Activated naive CD4-positive, alpha-beta T cell treated with anti-CD3 and anti-CD28 coated beads for 36 hours (primary cell): Measurements from ENCODE around the gene FBXO2. TPM values are rescaled to one million over a fixed set of nuclear protein-coding genes. Genes with fewer than 3 reads are reported as not detected.
"Not testable (repeated sequence)": the region's sequence is repeated elsewhere in the genome, so short reads cannot be mapped to it uniquely, and the experiment has no call there.

Experiments used
- CTCF ChIA-PET: fragments of 350-600 bp; sonication (Branson Sonifier 250); formaldehyde crosslinking; loops from one replicate; lab custom pipeline; 2021; ENCODE audit warnings: antibody characterized with exemption; lab: Charles Lee
- DNase-seq: peaks from one replicate; pipeline ENCODE4 v3.0.0-alpha.2; 2020
- H3K27ac Mint-ChIP-seq: one replicate; pipeline ENCODE4 v1.8.0; 2021; ENCODE audit warnings: mild to moderate bottlenecking, mixed read lengths
- H3K27me3 Mint-ChIP-seq: one replicate; pipeline ENCODE4 v1.8.0; 2021; ENCODE audit warnings: low read depth, mixed read lengths
- H3K36me3 Mint-ChIP-seq: one replicate; pipeline ENCODE4 v1.8.0; 2021; ENCODE audit warnings: low read depth, mixed read lengths
- H3K4me1 Mint-ChIP-seq: one replicate; pipeline ENCODE4 v1.8.0; 2021; ENCODE audit warnings: low read depth, mixed read lengths
- H3K4me3 Mint-ChIP-seq: one replicate; pipeline ENCODE4 v1.8.0; 2021; ENCODE audit warnings: mild to moderate bottlenecking, moderate library complexity, mixed read lengths
- H3K9me3 Mint-ChIP-seq: one replicate; pipeline ENCODE4 v1.8.0; 2021; ENCODE audit warnings: mixed read lengths
- intact Hi-C: fragments of 100-400 bp; cut with micrococcal nuclease; formaldehyde crosslinking; loops from one replicate; pipeline ENCODE4 v1.15.1; 2023
- total RNA-seq, 2 experiments: library from RNA; stranded (reverse); gene quantifications; one replicate each; pipeline ENCODE4 v1.2.3, GENCODE V29; 2021

Gene FBXO2
- total RNA-seq, 2 experiments from 2014 or later, result 0.77 to 1.1 TPM

DNA sequence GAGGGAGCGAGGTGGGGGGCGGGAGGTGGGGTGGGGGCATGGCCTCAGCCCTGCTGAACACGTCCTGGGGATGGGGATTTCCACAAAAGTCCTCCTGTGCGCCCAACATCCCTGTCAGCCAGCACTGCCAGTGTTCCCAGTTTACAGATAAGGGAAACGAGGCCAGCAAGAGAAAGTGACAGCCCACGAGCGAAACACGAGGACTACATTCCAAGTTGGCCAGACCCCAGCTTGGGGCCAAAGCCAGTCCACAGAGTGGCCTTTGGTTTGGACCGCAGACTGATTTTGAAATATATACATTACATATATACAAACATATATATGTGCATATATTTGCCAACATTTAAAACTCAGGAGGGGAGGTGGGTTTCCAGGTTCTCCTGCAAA, 5.0 kb downstream of the FBXO2 start:
- no peaks in the 10 kb centered on the region for H3K27me3 Mint-ChIP-seq
- no peak for DNase-seq
- peaks cover 17% of the 10 kb centered on the region for H3K4me1 Mint-ChIP-seq
- intact Hi-C loops, result loop anchor here (5.0 kb wide), 2 partner anchors 327 to 592 kb away; no protein-coding TSS in a partner anchor
- no peak overlapping the region for H3K4me3 Mint-ChIP-seq
- H3K9me3 Mint-ChIP-seq, result no peaks in the 10 kb centered on the region
- H3K36me3 Mint-ChIP-seq, result no peaks in the 10 kb centered on the region
- H3K27ac Mint-ChIP-seq, result no peak overlapping the region
- CTCF ChIA-PET, result interaction anchor here (1.0 to 4.1 kb wide), 10 partner anchors 13 to 611 kb away, joined by 3 to 27 read pairs (median 6); partner anchors contain the start of genes AGTRAP, CLCN6, FBXO6 and MTHFR

GRCh38 chr1:11648732-11649158, 5.5 kb downstream of the FBXO2 start:
- no peaks in the 10 kb centered on the region for H3K9me3 Mint-ChIP-seq

GRCh38 chr1:11648039-11648438, 6.2 kb downstream of the FBXO2 start:
- intact Hi-C loops, result loop anchor here (5.0 kb wide), 2 partner anchors 326 to 591 kb away; no protein-coding TSS in a partner anchor
- H3K36me3 Mint-ChIP-seq, result no peaks in the 10 kb centered on the region
- H3K27me3 Mint-ChIP-seq, result no peaks in the 10 kb centered on the region
- DNase-seq, result no peak
- H3K27ac Mint-ChIP-seq, result no peak overlapping the region
- CTCF ChIA-PET, result interaction anchor here (0.6 to 1.4 kb wide), 2 partner anchors 72 to 615 kb away, joined by 4 to 7 read pairs; no protein-coding TSS in a partner anchor
- H3K4me1 Mint-ChIP-seq, result peaks cover 17% of the 10 kb centered on the region
- no peak overlapping the region for H3K4me3 Mint-ChIP-seq
- H3K9me3 Mint-ChIP-seq, result no peaks in the 10 kb centered on the region

More at GRCh38 chr1:11648732-11649158, 5.5 kb downstream of the FBXO2 start:
- no peaks in the 10 kb centered on the region for H3K27me3 Mint-ChIP-seq
- CTCF ChIA-PET, result interaction anchor here (1.2 to 4.1 kb wide), 4 partner anchors 14 to 611 kb away, joined by 4 to 27 read pairs (median 12); partner anchors contain the start of gene FBXO6
- no peak overlapping the region for H3K27ac Mint-ChIP-seq
- H3K4me3 Mint-ChIP-seq, result no peak overlapping the region
- no peaks in the 10 kb centered on the region for H3K36me3 Mint-ChIP-seq
- DNase-seq, result peak; percentile 30
- H3K4me1 Mint-ChIP-seq, result peaks cover 17% of the 10 kb centered on the region
- intact Hi-C loops, result loop anchor here (5.0 kb wide), 2 partner anchors 326 to 591 kb away; no protein-coding TSS in a partner anchor

DNA sequence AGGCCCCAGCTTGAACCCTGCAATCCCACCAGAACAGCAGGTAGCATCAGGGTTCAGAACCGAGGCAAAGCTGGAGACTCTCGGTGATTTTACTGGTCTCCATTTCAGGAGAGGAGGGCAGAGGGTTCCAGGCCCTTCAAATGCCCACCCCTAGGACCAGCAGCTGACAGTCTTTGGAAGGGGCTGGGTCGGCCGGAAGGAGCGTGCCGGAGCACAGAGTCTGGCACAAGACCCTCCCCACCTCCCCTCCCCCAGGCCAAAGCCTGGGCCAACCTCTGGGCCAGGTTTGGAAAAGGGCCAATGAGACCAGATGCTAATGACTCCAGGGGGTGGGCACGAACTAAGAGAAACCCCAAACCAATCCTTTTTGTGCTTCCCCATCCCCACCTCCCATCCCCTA, 6.9 kb downstream of the FBXO2 start:
- no peaks in the 10 kb centered on the region for H3K9me3 Mint-ChIP-seq
- no peak for DNase-seq
- H3K27ac Mint-ChIP-seq, result no peak overlapping the region
- CTCF ChIA-PET, result interaction anchor here (0.6 to 7.0 kb wide), 6 partner anchors 12 to 610 kb away, joined by 3 to 31 read pairs (median 4); no protein-coding TSS in a partner anchor
- no peaks in the 10 kb centered on the region for H3K27me3 Mint-ChIP-seq
- no peaks in the 10 kb centered on the region for H3K36me3 Mint-ChIP-seq
- intact Hi-C loops, result loop anchor here (5.0 kb wide), 2 partner anchors 325 to 590 kb away; no protein-coding TSS in a partner anchor
- no peak overlapping the region for H3K4me3 Mint-ChIP-seq
- peaks cover 17% of the 10 kb centered on the region for H3K4me1 Mint-ChIP-seq

- Mint-ChIP-seq H3K4me3 (no peak overlapping the region), H3K4me1 (peaks cover 16% of the 10 kb centered on the region), H3K27ac (no peak overlapping the region), H3K27me3 (no peaks in the 10 kb centered on the region), H3K9me3 (no peaks in the 10 kb centered on the region), H3K36me3 (no peaks in the 10 kb centered on the region)
- intact Hi-C loops, result loop anchor here (5.0 kb wide), 2 partner anchors 324 to 589 kb away; no protein-coding TSS in a partner anchor
- CTCF ChIA-PET, result interaction anchor here (0.6 to 7.0 kb wide), 23 partner anchors 7 to 609 kb away, joined by 3 to 67 read pairs (median 3); partner anchors contain the start of genes FBXO2 and MAD2L2
- DNase-seq, result no peak
Measured at GRCh38 chr1:11646317-11646716, 7.9 kb downstream of the FBXO2 start.

DNA sequence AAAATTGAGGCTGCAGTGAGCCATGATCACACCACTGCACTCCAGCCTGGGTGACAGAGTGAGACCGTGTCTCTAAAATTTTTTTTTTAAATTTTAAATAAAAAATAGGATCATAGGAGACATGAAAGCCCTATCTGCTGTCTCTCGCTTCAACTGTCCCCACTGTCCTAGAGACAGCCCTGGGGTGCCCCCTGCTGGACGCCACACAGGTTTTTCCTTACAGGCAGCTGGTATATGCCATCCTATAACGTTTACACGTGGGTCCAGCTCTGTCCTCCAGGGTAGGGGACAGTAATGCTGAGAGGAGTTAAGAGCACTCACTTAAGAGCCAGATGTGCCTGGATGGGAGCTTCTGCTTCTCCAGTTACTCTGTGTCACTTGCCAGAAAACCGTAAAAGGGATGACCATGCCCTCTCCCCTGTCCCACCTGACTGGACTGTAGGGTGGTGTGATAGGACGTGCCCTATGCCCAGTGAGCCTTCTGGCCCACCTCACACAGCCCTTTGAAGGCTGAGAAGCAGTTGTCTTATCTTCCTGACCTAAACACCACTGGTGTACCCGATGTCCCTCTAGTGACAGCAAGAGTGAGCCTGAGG, 8.5 kb downstream of the FBXO2 start:
- H3K9me3 Mint-ChIP-seq, result no peaks in the 10 kb centered on the region
- H3K4me3 Mint-ChIP-seq, result no peak overlapping the region
- H3K4me1 Mint-ChIP-seq, result peaks cover 10% of the 10 kb centered on the region
- no peaks in the 10 kb centered on the region for H3K27me3 Mint-ChIP-seq
- peak; percentile 91 for DNase-seq
- no peaks in the 10 kb centered on the region for H3K36me3 Mint-ChIP-seq
- intact Hi-C loops, result loop anchor here (5.0 kb wide), 2 partner anchors 323 to 588 kb away; no protein-coding TSS in a partner anchor
- CTCF ChIA-PET, result interaction anchor here (0.6 to 7.0 kb wide), 29 partner anchors 8 to 608 kb away, joined by 3 to 67 read pairs (median 3); partner anchors contain the start of genes FBXO2 and MAD2L2
- H3K27ac Mint-ChIP-seq, result no peak overlapping the region

GRCh38 chr1:11645270-11645669, 9.0 kb downstream of the FBXO2 start:
- no peak overlapping the region for H3K27ac Mint-ChIP-seq
- H3K36me3 Mint-ChIP-seq, result no peaks in the 10 kb centered on the region
- CTCF ChIA-PET, result interaction anchor here (0.7 to 7.0 kb wide), 23 partner anchors 9 to 608 kb away, joined by 3 to 67 read pairs (median 3); partner anchors contain the start of genes FBXO2 and MAD2L2
- H3K27me3 Mint-ChIP-seq, result no peaks in the 10 kb centered on the region
- intact Hi-C loops, result loop anchor here (5.0 kb wide), 2 partner anchors 323 to 588 kb away; no protein-coding TSS in a partner anchor
- peaks cover 8% of the 10 kb centered on the region for H3K4me1 Mint-ChIP-seq
- DNase-seq, result no peak
- no peak overlapping the region for H3K4me3 Mint-ChIP-seq
- no peaks in the 10 kb centered on the region for H3K9me3 Mint-ChIP-seq

- CTCF ChIA-PET, result interaction anchor here (0.6 to 7.0 kb wide), 18 partner anchors 9 to 606 kb away, joined by 3 to 67 read pairs (median 4); partner anchors contain the start of gene FBXO6
- intact Hi-C loops, result loop anchor here (2.0 kb wide), 1 partner anchor 165 kb away; the partner anchor contains the start of gene DISP3
- Mint-ChIP-seq H3K4me1 (no peaks in the 10 kb centered on the region), H3K9me3 (no peaks in the 10 kb centered on the region), H3K27ac (no peak overlapping the region), H3K27me3 (no peaks in the 10 kb centered on the region), H3K36me3 (no peaks in the 10 kb centered on the region), H3K4me3 (no peak overlapping the region)
- DNase-seq, result no peak
Measured at GRCh38 chr1:11643782-11644181, 10.4 kb downstream of the FBXO2 start.

DNA sequence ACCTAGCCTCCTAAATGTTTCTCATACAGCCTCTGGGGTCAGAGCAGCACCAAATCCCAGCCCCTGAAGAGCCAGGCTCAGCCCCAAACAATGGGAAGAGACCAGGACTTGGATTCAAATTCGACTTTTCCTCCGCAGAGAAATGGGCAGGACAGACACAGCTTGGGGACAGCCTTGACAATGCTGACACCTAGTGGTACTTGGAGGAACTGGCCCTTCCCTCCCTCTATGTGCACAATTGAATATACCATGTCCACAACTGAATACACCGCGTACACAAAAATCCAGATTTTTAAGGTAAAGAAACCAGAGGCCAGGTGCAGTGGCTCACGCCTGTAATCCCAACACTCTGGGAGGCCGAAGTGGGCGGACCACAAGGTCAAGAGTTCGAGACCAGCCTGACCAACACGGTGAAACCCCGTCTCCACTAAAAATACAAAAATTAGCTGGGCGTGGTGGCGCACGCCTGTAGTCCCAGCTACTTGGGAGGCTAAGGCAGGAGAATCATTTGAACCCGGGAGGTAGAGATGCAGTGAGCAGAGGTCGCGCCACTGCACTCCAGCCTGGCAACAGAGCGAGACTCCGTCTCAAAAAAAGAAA, 11.7 kb downstream of the FBXO2 start:
- CTCF ChIA-PET, result interaction anchor here (0.6 to 7.0 kb wide), 15 partner anchors 8 to 1078 kb away, joined by 3 to 67 read pairs (median 4); no protein-coding TSS in a partner anchor
- not testable (repeated sequence) for H3K36me3 Mint-ChIP-seq, H3K9me3 Mint-ChIP-seq, H3K27me3 Mint-ChIP-seq, H3K4me3 Mint-ChIP-seq, H3K27ac Mint-ChIP-seq, H3K4me1 Mint-ChIP-seq
- peak; percentile 85 for DNase-seq
- intact Hi-C loops, result loop anchor here (1.0 to 2.0 kb wide), 5 partner anchors 164 to 605 kb away; partner anchors contain the start of gene DISP3

DNA sequence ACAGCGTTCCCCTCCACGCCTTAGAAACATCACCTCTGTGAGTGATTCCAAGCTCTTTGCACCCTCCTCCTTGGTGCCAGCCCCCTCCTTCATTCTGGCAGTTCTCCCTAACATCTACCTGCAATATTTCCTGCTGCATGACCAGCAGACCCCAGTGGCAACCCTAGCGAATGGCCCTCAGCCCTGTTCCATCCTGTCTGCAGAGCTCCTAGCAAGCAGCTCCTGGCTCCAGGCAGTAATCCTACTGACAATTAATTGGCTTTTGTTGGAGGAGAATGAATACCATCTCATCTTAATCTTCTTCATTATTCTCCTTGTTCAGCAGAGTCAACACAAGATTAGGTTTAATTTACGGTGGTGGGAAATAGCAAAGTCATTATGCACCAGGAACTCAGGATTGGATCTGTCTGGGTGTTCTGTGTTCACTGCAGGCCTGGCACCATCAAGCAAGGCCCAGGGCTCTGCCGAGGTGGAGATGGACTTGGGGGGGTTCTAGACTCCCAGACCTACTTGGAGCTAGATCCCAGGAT, 12.4 kb downstream of the FBXO2 start:
- H3K27me3 Mint-ChIP-seq, result no peaks in the 10 kb centered on the region
- no peaks in the 10 kb centered on the region for H3K36me3 Mint-ChIP-seq
- no peak overlapping the region for H3K27ac Mint-ChIP-seq
- intact Hi-C loops, result loop anchor here (1.0 to 2.0 kb wide), 5 partner anchors 163 to 605 kb away; partner anchors contain the start of gene DISP3
- CTCF ChIA-PET, result interaction anchor here (0.6 to 7.0 kb wide), 16 partner anchors 8 to 604 kb away, joined by 3 to 67 read pairs (median 3); no protein-coding TSS in a partner anchor
- no peaks in the 10 kb centered on the region for H3K4me1 Mint-ChIP-seq
- H3K4me3 Mint-ChIP-seq, result no peak overlapping the region
- H3K9me3 Mint-ChIP-seq, result no peaks in the 10 kb centered on the region
- no peak for DNase-seq

DNA sequence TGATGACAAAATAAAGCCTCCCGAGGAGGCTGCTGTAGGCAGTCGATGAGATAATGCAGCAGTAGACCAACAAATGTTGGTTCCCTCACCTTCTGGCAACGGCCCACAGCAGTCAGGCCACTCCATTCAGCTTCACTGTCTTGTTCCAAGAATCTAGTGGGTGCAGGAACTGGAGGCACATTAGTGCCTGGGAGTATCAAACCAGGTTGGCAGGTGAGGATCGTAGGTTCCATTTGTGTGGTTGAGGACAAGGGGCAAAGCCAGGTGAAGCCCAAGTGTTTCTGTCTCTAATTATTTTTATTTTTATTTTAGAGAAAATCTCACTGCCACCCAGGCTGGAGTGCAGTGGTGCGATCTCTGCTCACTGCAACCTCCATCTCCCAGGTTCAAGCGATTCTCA, 13.3 kb downstream of the FBXO2 start:
- Mint-ChIP-seq H3K36me3 (no peaks in the 10 kb centered on the region), H3K9me3 (no peaks in the 10 kb centered on the region), H3K4me1 (no peaks in the 10 kb centered on the region), H3K27me3 (peaks cover under 1% of the 10 kb centered on the region), H3K27ac (no peak overlapping the region), H3K4me3 (no peak overlapping the region)
- CTCF ChIA-PET, result interaction anchor here (1.1 to 7.0 kb wide), 5 partner anchors 10 to 603 kb away, joined by 3 to 67 read pairs (median 7); no protein-coding TSS in a partner anchor
- DNase-seq, result no peak
- intact Hi-C loops, result no loop called here
